ENCODE data around the gene MGST2.

DNA sequence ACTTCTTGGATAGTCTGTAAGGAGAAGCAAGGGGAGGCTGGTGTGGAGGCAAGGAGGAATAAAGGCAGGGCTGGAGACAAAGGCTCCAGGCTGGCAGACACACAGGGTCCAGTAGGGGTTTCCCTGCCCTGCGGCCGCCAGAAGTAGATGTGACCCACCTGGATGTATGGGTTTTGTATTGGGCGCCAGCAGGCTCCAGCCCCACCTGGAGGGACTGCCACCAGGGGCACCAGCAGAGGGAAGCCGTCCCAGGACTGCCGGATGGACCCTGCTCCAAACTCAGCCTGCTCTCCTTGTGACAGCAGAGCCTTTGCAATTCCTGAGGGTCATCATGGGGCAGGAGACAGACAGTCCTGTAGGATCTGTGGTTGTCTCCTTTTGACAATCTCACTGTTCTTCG is 52.7 kb downstream of the MGST2 start:
- TF ChIP-seq POLR2A (IDR thresholded peaks at IDR 0.05) = no peak
- TF ChIP-seq, protein P1, sequence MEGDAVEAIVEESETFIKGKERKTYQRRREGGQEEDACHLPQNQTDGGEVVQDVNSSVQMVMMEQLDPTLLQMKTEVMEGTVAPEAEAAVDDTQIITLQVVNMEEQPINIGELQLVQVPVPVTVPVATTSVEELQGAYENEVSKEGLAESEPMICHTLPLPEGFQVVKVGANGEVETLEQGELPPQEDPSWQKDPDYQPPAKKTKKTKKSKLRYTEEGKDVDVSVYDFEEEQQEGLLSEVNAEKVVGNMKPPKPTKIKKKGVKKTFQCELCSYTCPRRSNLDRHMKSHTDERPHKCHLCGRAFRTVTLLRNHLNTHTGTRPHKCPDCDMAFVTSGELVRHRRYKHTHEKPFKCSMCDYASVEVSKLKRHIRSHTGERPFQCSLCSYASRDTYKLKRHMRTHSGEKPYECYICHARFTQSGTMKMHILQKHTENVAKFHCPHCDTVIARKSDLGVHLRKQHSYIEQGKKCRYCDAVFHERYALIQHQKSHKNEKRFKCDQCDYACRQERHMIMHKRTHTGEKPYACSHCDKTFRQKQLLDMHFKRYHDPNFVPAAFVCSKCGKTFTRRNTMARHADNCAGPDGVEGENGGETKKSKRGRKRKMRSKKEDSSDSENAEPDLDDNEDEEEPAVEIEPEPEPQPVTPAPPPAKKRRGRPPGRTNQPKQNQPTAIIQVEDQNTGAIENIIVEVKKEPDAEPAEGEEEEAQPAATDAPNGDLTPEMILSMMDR (IDR thresholded peaks at IDR 0.05) = no peak

All from testis (tissue), 2 donors.